GM12878 (cell line): ENCODE data around the gene NFATC2. TPM values are rescaled to one million over a fixed set of nuclear protein-coding genes. Genes with fewer than 3 reads are reported as not detected.

Experiments used
- ATAC-seq: fragments of 200-7000 bp; cut with Tn5 transposase; 3 replicates; pipeline ENCODE4 v1.9.1; 2020; ENCODE audit warnings: mild to moderate bottlenecking, moderate library complexity
- BruUV-seq: library from RNA; stranded (reverse); fragments of 400-500 nt; replicated peaks from 2 replicates; lab custom pipeline; 2021; lab: Mats Ljungman, UMichigan
- CTCF ChIA-PET: fragments of 300-600 bp; sonication (Branson Sonifier 250); formaldehyde crosslinking; extraction: SDS; loops from one replicate; lab custom pipeline; 2021; ENCODE audit warnings: inconsistent platforms; lab: Yijun Ruan, JAX
- POLR2A ChIA-PET: fragments of 350-600 bp; formaldehyde crosslinking; extraction: SDS; loops from one replicate; lab custom pipeline; 2021; ENCODE audit warnings: inconsistent platforms; lab: Charles Lee
- RAD21 ChIA-PET: fragments of 300-600 bp; sonication (Branson Sonifier 250); formaldehyde crosslinking; loops from one replicate; lab custom pipeline; 2023; ENCODE audit warnings: antibody characterized with exemption; ENCODE audit not compliant: unreplicated experiment; lab: Charles Lee
- SMC1A ChIA-PET: fragments of 300-600 bp; sonication (Branson Sonifier 250); formaldehyde crosslinking; loops from one replicate; lab custom pipeline; 2023; ENCODE audit not compliant: unreplicated experiment, uncharacterized antibody; lab: Charles Lee
- DNase-seq: peaks from one replicate; pipeline ENCODE4 v3.0.0-alpha.2; 2011; ENCODE audit warnings: low read depth, low spot score
- FAIRE-seq: peaks from 3 replicates; lab custom pipeline; 2011; peaks lifted over from hg19 to GRCh38; lab: Jason Lieb, UNC
- H2AFZ ChIP-seq: 2 replicates; pipeline ENCODE4 v1.6.0; 2011; ENCODE audit warnings: low read depth, low read length, control low read depth; ENCODE audit not compliant: control insufficient read depth
- H3K27ac ChIP-seq: 2 replicates; pipeline ENCODE4 v1.5.1; 2011; ENCODE audit warnings: control low read depth; ENCODE audit not compliant: control insufficient read depth, insufficient read depth
- H3K27me3 ChIP-seq, 2 experiments: replicated peaks in 1 of 2; 2 replicates each; pipeline versions ENCODE4 v1.6.0 to v1.6.1; 2011; ENCODE audit warnings: low read length in 1 of 2; ENCODE audit not compliant: control insufficient read depth in 2 of 2, insufficient read depth in 2 of 2
- H3K36me3 ChIP-seq, 2 experiments: 2 replicates each; pipeline ENCODE4 v1.5.1; 2011; ENCODE audit warnings: low read length in 1 of 2; ENCODE audit not compliant: control insufficient read depth in 2 of 2, insufficient read depth in 2 of 2
- H3K4me1 ChIP-seq: 2 replicates; pipeline ENCODE4 v1.6.1; 2011; ENCODE audit warnings: mild to moderate bottlenecking, low read length, moderate library complexity, mixed read lengths; ENCODE audit not compliant: control insufficient read depth, insufficient read depth
- H3K4me2 ChIP-seq: 2 replicates; pipeline ENCODE4 v1.6.0; 2011; ENCODE audit warnings: control low read depth; ENCODE audit not compliant: control insufficient read depth, insufficient read depth
- H3K4me3 ChIP-seq: fragments of 200-600 bp; sonication (generic); 2 replicates; pipeline ENCODE4 v1.5.1; 2016
- H3K79me2 ChIP-seq: 2 replicates; pipeline ENCODE4 v1.6.0; 2011; ENCODE audit warnings: low read length; ENCODE audit not compliant: control insufficient read depth, insufficient read depth
- H3K9ac ChIP-seq: 2 replicates; pipeline ENCODE4 v1.8.0; 2011; ENCODE audit warnings: low read length, control low read depth, mixed read lengths; ENCODE audit not compliant: control insufficient read depth, insufficient read depth
- H3K9me3 ChIP-seq: replicated peaks from 3 replicates; pipeline ENCODE4 v1.5.1; 2011; ENCODE audit warnings: mild to moderate bottlenecking, low read length; ENCODE audit not compliant: control insufficient read depth, insufficient read depth
- H4K20me1 ChIP-seq: 2 replicates; pipeline ENCODE4 v1.6.0; 2011; ENCODE audit not compliant: control insufficient read depth, insufficient read depth
- BHLHE40 ChIP-seq, 2 experiments: fragments of 450-650 bp in 1 of 2; IDR thresholded peaks; 2 replicates each; pipeline ENCODE4 v1.6.1; 2011 to 2017; ENCODE audit warnings: low read depth in 2 of 2, borderline replicate concordance in 1 of 2, improper control_type of control experiment in 1 of 2, low read length in 1 of 2, mild to moderate bottlenecking in 1 of 2
- CBX5 ChIP-seq: sonication (generic); IDR thresholded peaks from 2 replicates; pipeline ENCODE4 v1.6.1; 2016; ENCODE audit warnings: low read depth, moderate library complexity, mild to moderate bottlenecking, inconsistent platforms
- CHD1 ChIP-seq: IDR thresholded peaks from 2 replicates; pipeline ENCODE4 v1.6.1; 2012; ENCODE audit warnings: low read depth, low read length, improper control_type of control experiment
- CHD4 ChIP-seq: fragments of 200-600 bp; sonication (generic); IDR thresholded peaks from 2 replicates; pipeline ENCODE4 v1.6.1; 2016; ENCODE audit warnings: mild to moderate bottlenecking
- FOS ChIP-seq: IDR thresholded peaks from 3 replicates; pipeline ENCODE4 v1.6.1; 2011; ENCODE audit warnings: borderline replicate concordance; ENCODE audit not compliant: insufficient read length; ENCODE audit errors: extremely low read depth
- FOXM1 ChIP-seq: IDR thresholded peaks from 2 replicates; pipeline ENCODE4 v1.6.1; 2012; ENCODE audit warnings: low read depth, mild to moderate bottlenecking, inconsistent platforms, low read length, moderate library complexity
- HDGF ChIP-seq: fragments of 450-650 bp; IDR thresholded peaks from 2 replicates; pipeline ENCODE4 v1.6.1; 2016; ENCODE audit warnings: antibody characterized with exemption
- KDM1A ChIP-seq: fragments of 200-600 bp; sonication (generic); IDR thresholded peaks from 2 replicates; pipeline ENCODE4 v1.6.1; 2016; ENCODE audit warnings: borderline replicate concordance
- MEF2A ChIP-seq: IDR thresholded peaks from 2 replicates; pipeline ENCODE4 v1.6.1; 2011; ENCODE audit warnings: low read depth, mild to moderate bottlenecking, low read length, moderate library complexity; ENCODE audit not compliant: insufficient read depth
- MTA2 ChIP-seq: fragments of 450-650 bp; IDR thresholded peaks from 2 replicates; pipeline ENCODE4 v1.6.1; 2016; ENCODE audit warnings: low read depth, mild to moderate bottlenecking, moderate library complexity
- NBN ChIP-seq: fragments of 450-650 bp; IDR thresholded peaks from 2 replicates; pipeline ENCODE4 v1.6.1; 2016
- NFXL1 ChIP-seq: fragments of 450-650 bp; IDR thresholded peaks from 2 replicates; pipeline ENCODE4 v1.6.1; 2017; ENCODE audit warnings: antibody characterized with exemption, mild to moderate bottlenecking, borderline replicate concordance
- NRF1 ChIP-seq: conservative IDR thresholded peaks from 2 replicates; pipeline ENCODE4 v1.6.1; 2011; ENCODE audit warnings: mild to moderate bottlenecking, low read depth, low read length, improper control_type of control experiment
- SMAD1 ChIP-seq: fragments of 450-650 bp; IDR thresholded peaks from 2 replicates; pipeline ENCODE4 v1.6.1; 2018; ENCODE audit warnings: mild to moderate bottlenecking, low read depth; ENCODE audit not compliant: partially characterized antibody
- SMARCA5 ChIP-seq: fragments of 450-650 bp; IDR thresholded peaks from 2 replicates; pipeline ENCODE4 v1.6.1; 2017; ENCODE audit warnings: mild to moderate bottlenecking
- ZNF217 ChIP-seq: fragments of 450-650 bp; IDR thresholded peaks from 2 replicates; pipeline ENCODE4 v1.6.1; 2017; ENCODE audit warnings: antibody characterized with exemption, mild to moderate bottlenecking
- ZZZ3 ChIP-seq: IDR thresholded peaks from 2 replicates; pipeline ENCODE4 v1.6.1; 2011; ENCODE audit warnings: low read depth; ENCODE audit not compliant: control insufficient read depth, insufficient read length
- WGBS: methylation state at CpG from one replicate; pipeline ENCODE4 v1.1.6; 2016; ENCODE audit warnings: low lambda C conversion rate; ENCODE audit not compliant: insufficient replicate concordance, insufficient coverage; ENCODE audit errors: missing lambda C conversion rate; 5-methylcytosine and 5-hydroxymethylcytosine counted together
- in situ Hi-C: fragments of 300-500 bp; cut with MboI; formaldehyde crosslinking; loops from 9 replicates; pipeline ENCODE4 v1.14.3; 2018; ENCODE audit warnings: mixed read lengths
- intact Hi-C: fragments of 100-400 bp; cut with micrococcal nuclease; formaldehyde crosslinking; loops from one replicate; pipeline ENCODE4 v1.14.2; 2022; ENCODE audit not compliant: unreplicated experiment
- polyA plus RNA-seq, 11 experiments: library from polyadenylated mRNA; depleted of rRNA in 4 of 11; unstranded in 6 of 11; stranded (reverse) in 5 of 11; fragments of >200 nt; fragmentation: Nextera tagmentation in 4 of 11; fragmentation: Illumina TruSeq in 1 of 11; extraction: Ambion mirVana in 4 of 11; extraction: Trizol in 1 of 11; gene quantifications; 1 replicate in 1 of 11; 2 replicates in 10 of 11; pipeline versions ENCODE4 v1.2.1 to v1.2.3, GENCODE V29; 2011 to 2016; ENCODE audit warnings: inconsistent platforms in 2 of 11, missing spikeins in 2 of 11, low read depth in 1 of 11
- total RNA-seq, 4 experiments: library from RNA; depleted of rRNA in 3 of 4; stranded (reverse); fragments of >200 nt in 3 of 4; fragmentation: Illumina TruSeq in 1 of 4; extraction: Trizol in 1 of 4; gene quantifications; 2 replicates each; pipeline versions ENCODE4 v1.2.1 to v1.2.3, GENCODE V29; 2013 to 2021
- TF ChIP-seq, protein P1 (sequence below): fragments of 450-650 bp; conservative IDR thresholded peaks from 2 replicates; pipeline ENCODE4 v1.6.1; 2017; ENCODE audit warnings: mild to moderate bottlenecking, moderate library complexity
- TF ChIP-seq, protein P2 (sequence below): fragments of 450-650 bp; IDR thresholded peaks from 2 replicates; pipeline ENCODE4 v1.6.1; 2017; ENCODE audit warnings: antibody characterized with exemption, mild to moderate bottlenecking, moderate library complexity

NFATC2 gene
- total and polyA plus RNA-seq, 10 of the 15 experiments (the other 5 are each of a cell fraction or from before 2014, with no cell fraction given) = 3.3 to 20.0 (median 7.3) TPM

DNA sequence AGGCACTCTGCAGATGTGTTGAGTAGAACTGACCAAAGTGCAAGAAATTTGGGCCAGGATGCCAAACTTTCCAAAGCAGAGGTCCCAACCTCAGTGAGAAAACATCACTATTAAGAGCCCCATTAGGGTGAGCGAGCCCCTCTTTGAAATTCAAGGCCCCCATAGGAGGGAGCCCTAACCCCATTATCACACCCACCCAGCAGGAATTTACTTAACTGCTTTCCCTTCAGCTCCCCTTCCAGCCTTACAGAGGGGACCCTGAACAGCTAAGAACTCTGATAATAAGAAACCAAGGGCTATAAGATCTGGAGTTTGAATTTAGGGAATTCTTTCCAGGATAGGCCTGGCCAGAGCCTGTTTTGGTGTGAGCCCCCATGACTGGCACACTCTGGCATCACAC, 130.6 kb downstream of the NFATC2 start:
- Histone ChIP-seq H3K9me3 (no peaks in the 10 kb centered on the region; the same call in 2 of the 3 replicates), H2AFZ (no peak overlapping the region), H3K36me3 (peaks cover 8 to 15% of the 10 kb centered on the region in 2 experiments), H3K4me1 (peaks cover 39% of the 10 kb centered on the region), H3K27ac (no peak overlapping the region), H3K9ac (no peak overlapping the region), H3K4me3 (no peak overlapping the region), H3K4me2 (no peak overlapping the region), H3K79me2 (no peaks in the 10 kb centered on the region; the same call in 1 of the 2 replicates), H3K27me3 (no peaks in the 10 kb centered on the region), H4K20me1 (no peaks in the 10 kb centered on the region; the same call in 1 of the 2 replicates)
- 100% methylated on average over 1 of the region's 1 CpG for WGBS
- ChIA-PET POLR2A (no interaction called here), RAD21 (no interaction called here), SMC1A (no interaction called here)
- no peak for FAIRE-seq
- no TSS peak for BruUV-seq
- DNase-seq = no peak
- intact Hi-C loops (no loop called here), in situ Hi-C loops (loop anchor here (25.0 kb wide), 1 partner anchor 750 kb away; no protein-coding TSS in a partner anchor)
- ATAC-seq = no peak
- TF ChIP-seq CHD4 (no peak), MEF2A (no peak), FOXM1 (no peak), ZNF217 (no peak), NBN (no peak), FOS (no peak), KDM1A (no peak), SMAD1 (no peak), NRF1 (no peak), MTA2 (no peak), CBX5 (no peak), HDGF (no peak), NFXL1 (no peak), BHLHE40 (IDR thresholded peaks at IDR 0.05; ENCODE audit: borderline replicate concordance in 1 of 2, low read depth in 2 of 2, low read length in 1 of 2) (no peak), ZZZ3 (no peak), SMARCA5 (no peak), CHD1 (no peak)
- TF ChIP-seq, protein P1, sequence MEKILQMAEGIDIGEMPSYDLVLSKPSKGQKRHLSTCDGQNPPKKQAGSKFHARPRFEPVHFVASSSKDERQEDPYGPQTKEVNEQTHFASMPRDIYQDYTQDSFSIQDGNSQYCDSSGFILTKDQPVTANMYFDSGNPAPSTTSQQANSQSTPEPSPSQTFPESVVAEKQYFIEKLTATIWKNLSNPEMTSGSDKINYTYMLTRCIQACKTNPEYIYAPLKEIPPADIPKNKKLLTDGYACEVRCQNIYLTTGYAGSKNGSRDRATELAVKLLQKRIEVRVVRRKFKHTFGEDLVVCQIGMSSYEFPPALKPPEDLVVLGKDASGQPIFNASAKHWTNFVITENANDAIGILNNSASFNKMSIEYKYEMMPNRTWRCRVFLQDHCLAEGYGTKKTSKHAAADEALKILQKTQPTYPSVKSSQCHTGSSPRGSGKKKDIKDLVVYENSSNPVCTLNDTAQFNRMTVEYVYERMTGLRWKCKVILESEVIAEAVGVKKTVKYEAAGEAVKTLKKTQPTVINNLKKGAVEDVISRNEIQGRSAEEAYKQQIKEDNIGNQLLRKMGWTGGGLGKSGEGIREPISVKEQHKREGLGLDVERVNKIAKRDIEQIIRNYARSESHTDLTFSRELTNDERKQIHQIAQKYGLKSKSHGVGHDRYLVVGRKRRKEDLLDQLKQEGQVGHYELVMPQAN = no peak
- TF ChIP-seq, protein P2, sequence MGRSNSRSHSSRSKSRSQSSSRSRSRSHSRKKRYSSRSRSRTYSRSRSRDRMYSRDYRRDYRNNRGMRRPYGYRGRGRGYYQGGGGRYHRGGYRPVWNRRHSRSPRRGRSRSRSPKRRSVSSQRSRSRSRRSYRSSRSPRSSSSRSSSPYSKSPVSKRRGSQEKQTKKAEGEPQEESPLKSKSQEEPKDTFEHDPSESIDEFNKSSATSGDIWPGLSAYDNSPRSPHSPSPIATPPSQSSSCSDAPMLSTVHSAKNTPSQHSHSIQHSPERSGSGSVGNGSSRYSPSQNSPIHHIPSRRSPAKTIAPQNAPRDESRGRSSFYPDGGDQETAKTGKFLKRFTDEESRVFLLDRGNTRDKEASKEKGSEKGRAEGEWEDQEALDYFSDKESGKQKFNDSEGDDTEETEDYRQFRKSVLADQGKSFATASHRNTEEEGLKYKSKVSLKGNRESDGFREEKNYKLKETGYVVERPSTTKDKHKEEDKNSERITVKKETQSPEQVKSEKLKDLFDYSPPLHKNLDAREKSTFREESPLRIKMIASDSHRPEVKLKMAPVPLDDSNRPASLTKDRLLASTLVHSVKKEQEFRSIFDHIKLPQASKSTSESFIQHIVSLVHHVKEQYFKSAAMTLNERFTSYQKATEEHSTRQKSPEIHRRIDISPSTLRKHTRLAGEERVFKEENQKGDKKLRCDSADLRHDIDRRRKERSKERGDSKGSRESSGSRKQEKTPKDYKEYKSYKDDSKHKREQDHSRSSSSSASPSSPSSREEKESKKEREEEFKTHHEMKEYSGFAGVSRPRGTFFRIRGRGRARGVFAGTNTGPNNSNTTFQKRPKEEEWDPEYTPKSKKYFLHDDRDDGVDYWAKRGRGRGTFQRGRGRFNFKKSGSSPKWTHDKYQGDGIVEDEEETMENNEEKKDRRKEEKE = no peak
- TF ChIP-seq, all 136 proteins: peak for 0
- CTCF ChIA-PET = no interaction called here
